ENCODE measurements around the gene CTPS1. TPM values are rescaled to one million over a fixed set of nuclear protein-coding genes. Genes with fewer than 3 reads are reported as not detected.

Gene CTPS1
- total RNA-seq, 1 experiment from 2014 or later: 63.1 TPM

DNA sequence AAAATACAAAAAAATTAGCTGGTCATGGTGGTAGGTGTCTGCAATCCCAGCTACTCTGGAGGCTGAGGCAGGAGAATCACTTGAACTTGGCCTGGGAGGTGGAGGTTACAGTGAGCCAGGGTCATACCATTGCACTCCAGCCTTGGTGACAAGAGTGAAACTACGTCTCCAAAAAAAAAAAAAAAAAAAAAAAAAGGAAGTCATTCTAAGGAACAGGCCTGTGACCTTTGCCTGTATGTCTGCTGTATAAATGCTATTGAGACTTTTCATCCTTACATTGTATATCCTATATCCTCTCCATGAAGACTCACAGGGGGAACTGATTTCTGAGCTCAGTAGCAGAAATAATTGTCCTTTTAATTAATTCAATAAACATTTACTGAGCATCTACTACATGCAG is 7.5 kb upstream of the CTPS1 start:
- Mint-ChIP-seq H3K4me1 (ENCODE audit: low read depth, unreplicated experiment) (peaks cover 40% of the 10 kb centered on the region), H3K9me3 (ENCODE audit: unreplicated experiment) (no peaks in the 10 kb centered on the region), H3K36me3 (ENCODE audit: insufficient read depth, unreplicated experiment) (peaks cover 7% of the 10 kb centered on the region), H3K4me3 (ENCODE audit: unreplicated experiment) (no peak overlapping the region), H3K27ac (ENCODE audit: unreplicated experiment) (no peak overlapping the region), H3K27me3 (ENCODE audit: insufficient read depth, unreplicated experiment) (no peaks in the 10 kb centered on the region)
- intact Hi-C loops (cut with micrococcal nuclease; ENCODE audit: unreplicated experiment): no loop called here
- no TSS peak for BruUV-seq (replicated peaks)
- ChIA-PET POLR2A (no interaction called here), CTCF (interaction anchor here (0.7 kb wide), 1 partner anchor 118 kb away, joined by 7 read pairs; no protein-coding TSS in a partner anchor)
- no peaks in the 10 kb centered on the region for H3K9me3 ChIP-seq
- TF ChIP-seq, protein P1, sequence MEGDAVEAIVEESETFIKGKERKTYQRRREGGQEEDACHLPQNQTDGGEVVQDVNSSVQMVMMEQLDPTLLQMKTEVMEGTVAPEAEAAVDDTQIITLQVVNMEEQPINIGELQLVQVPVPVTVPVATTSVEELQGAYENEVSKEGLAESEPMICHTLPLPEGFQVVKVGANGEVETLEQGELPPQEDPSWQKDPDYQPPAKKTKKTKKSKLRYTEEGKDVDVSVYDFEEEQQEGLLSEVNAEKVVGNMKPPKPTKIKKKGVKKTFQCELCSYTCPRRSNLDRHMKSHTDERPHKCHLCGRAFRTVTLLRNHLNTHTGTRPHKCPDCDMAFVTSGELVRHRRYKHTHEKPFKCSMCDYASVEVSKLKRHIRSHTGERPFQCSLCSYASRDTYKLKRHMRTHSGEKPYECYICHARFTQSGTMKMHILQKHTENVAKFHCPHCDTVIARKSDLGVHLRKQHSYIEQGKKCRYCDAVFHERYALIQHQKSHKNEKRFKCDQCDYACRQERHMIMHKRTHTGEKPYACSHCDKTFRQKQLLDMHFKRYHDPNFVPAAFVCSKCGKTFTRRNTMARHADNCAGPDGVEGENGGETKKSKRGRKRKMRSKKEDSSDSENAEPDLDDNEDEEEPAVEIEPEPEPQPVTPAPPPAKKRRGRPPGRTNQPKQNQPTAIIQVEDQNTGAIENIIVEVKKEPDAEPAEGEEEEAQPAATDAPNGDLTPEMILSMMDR (IDR thresholded peaks at IDR 0.05; ENCODE audit: insufficient read depth in 1 of 2, low read depth in 1 of 2, low read length in 1 of 2, severe bottlenecking in 1 of 2, unreplicated experiment in 1 of 2): no peak
- H3K36me3 ChIP-seq (ENCODE audit: control insufficient read depth, insufficient read depth, low read length): no peaks in the 10 kb centered on the region
- DNase-seq: no peak
- no peaks in the 10 kb centered on the region for H3K27me3 ChIP-seq (replicated peaks; ENCODE audit: control insufficient read depth, insufficient read depth, low read length)
- peaks cover 47% of the 10 kb centered on the region for H3K4me1 ChIP-seq
- H3K4me3 ChIP-seq (ENCODE audit: low read depth, low read length): no peak overlapping the region

DNA sequence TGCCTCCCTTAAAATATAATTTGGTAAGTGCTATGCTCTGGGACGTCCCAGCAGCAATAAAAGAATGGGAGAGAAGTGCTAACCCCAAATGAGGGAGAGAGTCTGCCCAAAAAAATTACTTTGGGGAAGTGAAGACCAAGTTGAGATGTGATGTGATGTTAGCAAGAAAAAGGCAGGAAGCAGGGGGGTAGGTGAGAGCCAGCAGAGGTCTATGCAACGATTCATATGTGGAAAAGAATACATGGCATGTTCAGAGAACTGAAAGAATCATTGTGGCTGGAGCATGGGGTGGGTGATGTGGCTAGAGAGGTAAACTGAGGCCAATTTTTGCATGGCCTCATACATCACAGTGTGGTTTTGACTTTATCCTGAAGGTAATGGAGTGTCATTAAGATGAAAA is 5.6 kb upstream of the CTPS1 start:
- no peaks in the 10 kb centered on the region for H3K27me3 Mint-ChIP-seq (ENCODE audit: insufficient read depth, unreplicated experiment)
- H3K4me1 Mint-ChIP-seq (ENCODE audit: low read depth, unreplicated experiment): peaks cover 37% of the 10 kb centered on the region
- no peak overlapping the region for H3K4me3 ChIP-seq (ENCODE audit: low read depth, low read length)
- no peaks in the 10 kb centered on the region for H3K36me3 ChIP-seq (ENCODE audit: control insufficient read depth, insufficient read depth, low read length)
- peaks cover 49% of the 10 kb centered on the region for H3K4me1 ChIP-seq
- peak overlapping the region; percentile 86 for H3K27ac Mint-ChIP-seq (ENCODE audit: unreplicated experiment)
- H3K27me3 ChIP-seq (replicated peaks; ENCODE audit: control insufficient read depth, insufficient read depth, low read length): no peaks in the 10 kb centered on the region
- BruUV-seq (replicated peaks): no TSS peak
- intact Hi-C loops (cut with micrococcal nuclease; ENCODE audit: unreplicated experiment): no loop called here
- no peak for DNase-seq
- peak overlapping the region; percentile 20 for H3K4me3 Mint-ChIP-seq (ENCODE audit: unreplicated experiment)
- no peaks in the 10 kb centered on the region for H3K9me3 Mint-ChIP-seq (ENCODE audit: unreplicated experiment)
- ChIA-PET CTCF (no interaction called here), POLR2A (no interaction called here)
- no peaks in the 10 kb centered on the region for H3K9me3 ChIP-seq
- peaks cover 11% of the 10 kb centered on the region for H3K36me3 Mint-ChIP-seq (ENCODE audit: insufficient read depth, unreplicated experiment)
- TF ChIP-seq, protein P1 (IDR thresholded peaks at IDR 0.05; ENCODE audit: insufficient read depth in 1 of 2, low read depth in 1 of 2, low read length in 1 of 2, severe bottlenecking in 1 of 2, unreplicated experiment in 1 of 2): no peak

DNA sequence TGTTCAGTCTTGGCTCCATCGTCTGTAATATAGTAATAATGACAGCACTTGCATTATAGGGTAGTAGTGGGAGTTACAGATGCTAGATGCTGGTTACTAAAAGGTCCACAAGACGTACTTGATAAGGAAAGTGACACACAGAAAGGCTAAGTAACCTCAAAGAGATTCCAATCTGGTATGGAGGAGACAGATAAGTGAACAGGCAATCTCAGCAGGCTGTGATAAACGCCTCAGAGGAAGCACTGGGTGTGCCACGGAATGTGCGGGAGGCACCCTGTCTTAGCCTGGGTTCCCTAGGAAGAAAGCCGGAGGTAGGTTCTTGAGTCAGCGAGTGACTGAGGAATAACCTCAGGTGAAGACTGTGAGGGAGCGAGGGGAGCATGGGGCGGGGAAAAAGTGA is 4.6 kb upstream of the CTPS1 start:
- peaks cover 16% of the 10 kb centered on the region for H3K36me3 Mint-ChIP-seq (ENCODE audit: insufficient read depth, unreplicated experiment)
- BruUV-seq (replicated peaks): no TSS peak

More for the DNA sequence above, 4.6 kb upstream of the CTPS1 start:
- peak overlapping the region; percentile 86 for H3K27ac Mint-ChIP-seq (ENCODE audit: unreplicated experiment)
- TF ChIP-seq, protein P1 (IDR thresholded peaks at IDR 0.05; ENCODE audit: insufficient read depth in 1 of 2, low read depth in 1 of 2, low read length in 1 of 2, severe bottlenecking in 1 of 2, unreplicated experiment in 1 of 2): no peak
- Histone ChIP-seq H3K9me3 (no peaks in the 10 kb centered on the region), H3K4me1 (peaks cover 53% of the 10 kb centered on the region), H3K4me3 (ENCODE audit: low read depth, low read length) (no peak overlapping the region), H3K36me3 (ENCODE audit: control insufficient read depth, insufficient read depth, low read length) (no peaks in the 10 kb centered on the region), H3K27me3 (replicated peaks; ENCODE audit: control insufficient read depth, insufficient read depth, low read length) (no peaks in the 10 kb centered on the region)
- DNase-seq: peak; percentile 28 to 44
- no peaks in the 10 kb centered on the region for H3K27me3 Mint-ChIP-seq (ENCODE audit: insufficient read depth, unreplicated experiment)
- H3K4me3 Mint-ChIP-seq (ENCODE audit: unreplicated experiment): no peak overlapping the region
- intact Hi-C loops (cut with micrococcal nuclease; ENCODE audit: unreplicated experiment): no loop called here
- peaks cover 37% of the 10 kb centered on the region for H3K4me1 Mint-ChIP-seq (ENCODE audit: low read depth, unreplicated experiment)
- POLR2A ChIA-PET: no interaction called here
- CTCF ChIA-PET: no interaction called here
- no peaks in the 10 kb centered on the region for H3K9me3 Mint-ChIP-seq (ENCODE audit: unreplicated experiment)

Measured in Caco-2 (cell line).